Upper lobe of left lung (tissue), 6 donors: ENCODE measurements around the gene HYCC1. TPM values are rescaled to one million over a fixed set of nuclear protein-coding genes. Genes with fewer than 3 reads are reported as not detected.

ENCODE experiments used
- ATAC-seq, 2 donors: fragments of 200-7000 bp; cut with Tn5 transposase; one replicate each; pipeline ENCODE4 v1.9.1; 2022; ENCODE audit warnings: mild to moderate bottlenecking in 2 of 2, moderate library complexity in 2 of 2; ENCODE audit not compliant: low FRiP score in 2 of 2
- DNase-seq, 2 donors: peaks; one replicate each; pipeline ENCODE4 v3.0.0-alpha.2; 2019 to 2020
- H3K27ac ChIP-seq, 4 donors: fragments of 200-600 bp; sonication (generic); one replicate each; pipeline ENCODE4 v1.5.1; 2016 to 2019
- H3K27me3 ChIP-seq, 4 donors: fragments of 200-600 bp; sonication (generic); one replicate each; pipeline ENCODE4 v1.5.1; 2017 to 2019
- H3K36me3 ChIP-seq, 4 donors: fragments of 200-600 bp; sonication (generic); one replicate each; pipeline ENCODE4 v1.5.1; 2016 to 2019
- H3K4me1 ChIP-seq, 4 donors: fragments of 200-600 bp; sonication (generic); one replicate each; pipeline ENCODE4 v1.5.1; 2018 to 2019
- H3K4me3 ChIP-seq, 4 donors: fragments of 200-600 bp; sonication (generic); one replicate each; pipeline ENCODE4 v1.5.1; 2017 to 2019; ENCODE audit warnings: mild to moderate bottlenecking in 2 of 4, moderate library complexity in 1 of 4
- H3K9me3 ChIP-seq, 4 donors: fragments of 200-600 bp; sonication (generic); one replicate each; pipeline ENCODE4 v1.5.1; 2018 to 2019
- EP300 ChIP-seq, 4 donors: sonication (generic); formaldehyde crosslinking; IDR thresholded peaks; one replicate each; pipeline ENCODE4 v1.5.1; 2017; ENCODE audit warnings: antibody characterized with exemption in 4 of 4, control low read depth in 2 of 4
- POLR2A ChIP-seq, 4 donors: fragments of 450-650 bp; IDR thresholded peaks; one replicate each; pipeline ENCODE4 v1.5.1; 2016 to 2017; ENCODE audit warnings: antibody characterized with exemption in 4 of 4, mild to moderate bottlenecking in 2 of 4
- POLR2AphosphoS5 ChIP-seq, 2 donors: sonication (generic); formaldehyde crosslinking; IDR thresholded peaks; one replicate each; pipeline ENCODE4 v1.5.1; 2017; ENCODE audit warnings: antibody characterized with exemption in 2 of 2
- WGBS, 2 donors: methylation state at CpG; one replicate each; pipeline ENCODE4 v1.1.5; 2017 to 2018; 5-methylcytosine and 5-hydroxymethylcytosine counted together
- total RNA-seq, 6 donors: library from RNA; depleted of rRNA in 4 of 6; stranded (reverse); fragments of >200 nt in 4 of 6; gene quantifications; one replicate each; pipeline versions ENCODE4 v1.1.0 to v1.2.1, GENCODE V29; 2016 to 2021
- TF ChIP-seq, protein P1 (sequence below), 6 experiments: fragments of 450-650 bp in 4 of 6; fragments of 200-600 bp in 2 of 6; sonication (generic) in 2 of 6; IDR thresholded peaks; one replicate each; pipeline ENCODE4 v1.5.1; 2016 to 2019; ENCODE audit warnings: antibody characterized with exemption in 6 of 6
- donor health status: DM: no; HTN: no; CAD: no; lungs with moderate emphysema.
- donor health status: DM: no; HTN: yes; CAD: no; lungs with severe emphysema.

Gene HYCC1
- total RNA-seq, 6 donors from 2014 or later = 16.4 to 43.6 (median 38.8) TPM

DNA sequence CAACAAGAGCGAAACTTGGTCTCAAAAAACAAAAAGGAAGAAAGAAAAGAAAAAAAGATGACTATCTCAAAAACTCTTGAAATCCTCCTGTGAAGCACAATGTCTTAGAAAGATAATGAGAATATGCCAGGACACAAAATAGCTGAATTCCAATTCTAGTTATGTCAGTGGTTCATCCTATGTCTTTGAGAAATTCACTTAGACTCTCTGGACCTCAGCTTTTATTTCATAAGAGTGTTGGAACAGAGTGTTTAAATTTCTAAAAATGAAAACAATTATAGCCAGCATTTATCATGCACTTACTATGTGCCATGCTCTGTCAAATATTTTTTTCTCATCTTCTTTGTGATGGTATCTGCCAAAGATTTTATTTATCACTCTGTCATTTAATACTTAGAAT is 13.3 kb upstream of the HYCC1 start:
- Histone ChIP-seq H3K4me1 (peaks cover 0 to 2% (median 0%) of the 10 kb centered on the region in 4 donors), H3K27ac (no peak overlapping the region), H3K36me3 (no peaks in the 10 kb centered on the region), H3K9me3 (no peaks in the 10 kb centered on the region), H3K4me3 (no peak overlapping the region), H3K27me3 (no peaks in the 10 kb centered on the region)
- WGBS, 2 donors = 92 to 100% methylated on average over 1 of the region's 1 CpG
- DNase-seq (no peak), ATAC-seq (no peak)
- TF ChIP-seq POLR2AphosphoS5 (IDR thresholded peaks at IDR 0.05) (no peak), EP300 (IDR thresholded peaks at IDR 0.05) (no peak), POLR2A (IDR thresholded peaks at IDR 0.05) (no peak)
- TF ChIP-seq, protein P1, sequence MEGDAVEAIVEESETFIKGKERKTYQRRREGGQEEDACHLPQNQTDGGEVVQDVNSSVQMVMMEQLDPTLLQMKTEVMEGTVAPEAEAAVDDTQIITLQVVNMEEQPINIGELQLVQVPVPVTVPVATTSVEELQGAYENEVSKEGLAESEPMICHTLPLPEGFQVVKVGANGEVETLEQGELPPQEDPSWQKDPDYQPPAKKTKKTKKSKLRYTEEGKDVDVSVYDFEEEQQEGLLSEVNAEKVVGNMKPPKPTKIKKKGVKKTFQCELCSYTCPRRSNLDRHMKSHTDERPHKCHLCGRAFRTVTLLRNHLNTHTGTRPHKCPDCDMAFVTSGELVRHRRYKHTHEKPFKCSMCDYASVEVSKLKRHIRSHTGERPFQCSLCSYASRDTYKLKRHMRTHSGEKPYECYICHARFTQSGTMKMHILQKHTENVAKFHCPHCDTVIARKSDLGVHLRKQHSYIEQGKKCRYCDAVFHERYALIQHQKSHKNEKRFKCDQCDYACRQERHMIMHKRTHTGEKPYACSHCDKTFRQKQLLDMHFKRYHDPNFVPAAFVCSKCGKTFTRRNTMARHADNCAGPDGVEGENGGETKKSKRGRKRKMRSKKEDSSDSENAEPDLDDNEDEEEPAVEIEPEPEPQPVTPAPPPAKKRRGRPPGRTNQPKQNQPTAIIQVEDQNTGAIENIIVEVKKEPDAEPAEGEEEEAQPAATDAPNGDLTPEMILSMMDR (IDR thresholded peaks at IDR 0.05) = no peak

DNA sequence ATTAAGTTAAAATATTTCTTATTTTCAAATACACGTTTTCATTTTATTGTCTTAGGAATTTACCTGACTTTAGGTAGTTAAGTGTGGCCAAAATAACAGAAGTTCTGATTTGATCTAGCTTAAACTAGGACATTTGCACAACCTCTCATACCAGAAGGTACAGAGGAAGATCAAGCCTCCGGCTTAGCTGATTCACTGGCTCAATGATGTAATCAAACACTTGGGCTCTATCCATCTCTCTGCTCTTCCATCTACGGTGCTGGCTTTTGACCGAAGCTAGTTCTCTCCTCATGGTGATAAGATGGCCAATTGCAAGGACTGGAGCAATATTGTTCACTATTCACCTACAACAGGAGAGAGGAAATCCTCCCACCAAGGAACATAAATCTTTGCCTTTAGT is 12.2 kb upstream of the HYCC1 start:
- Histone ChIP-seq H3K27me3 (no peaks in the 10 kb centered on the region), H3K4me3 (no peak overlapping the region), H3K36me3 (no peaks in the 10 kb centered on the region), H3K9me3 (no peaks in the 10 kb centered on the region), H3K27ac (no peak overlapping the region), H3K4me1 (peaks cover 0 to 3% (median 0%) of the 10 kb centered on the region in 4 donors)
- ATAC-seq (peak in 1 of 2 donors; percentile 21), DNase-seq (no peak)
- TF ChIP-seq, protein P1 (IDR thresholded peaks at IDR 0.05) = no peak
- TF ChIP-seq POLR2A (IDR thresholded peaks at IDR 0.05) = no peak
- no peak for TF ChIP-seq POLR2AphosphoS5 (IDR thresholded peaks at IDR 0.05)
- no peak for TF ChIP-seq EP300 (IDR thresholded peaks at IDR 0.05)
- WGBS, 2 donors = 86 to 91% methylated on average over 4 of the region's 4 CpGs

DNA sequence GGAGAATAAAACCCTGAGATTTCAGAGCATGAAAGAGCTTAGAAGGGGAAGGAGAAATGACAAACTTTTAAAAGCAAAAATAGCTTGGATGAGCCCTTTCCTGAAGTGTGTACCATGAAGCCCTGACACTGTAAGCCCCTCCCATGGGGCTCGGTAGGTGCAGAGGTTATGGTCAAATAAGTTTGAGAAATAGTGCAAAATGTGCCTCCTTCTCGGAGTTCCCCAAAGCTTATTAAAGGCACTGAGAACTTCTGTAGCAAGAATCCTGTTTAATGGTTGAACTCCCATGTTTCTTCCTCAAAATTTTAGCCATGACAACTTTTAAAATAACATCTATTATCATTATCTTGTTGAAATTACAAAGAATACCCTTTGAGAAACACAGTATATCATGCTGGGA is 10.5 kb upstream of the HYCC1 start:
- ATAC-seq = no peak
- Histone ChIP-seq H3K4me1 (peaks cover 0 to 10% (median 2%) of the 10 kb centered on the region in 4 donors), H3K9me3 (no peaks in the 10 kb centered on the region), H3K4me3 (no peak overlapping the region), H3K27ac (no peak overlapping the region), H3K27me3 (no peaks in the 10 kb centered on the region), H3K36me3 (no peaks in the 10 kb centered on the region)
- DNase-seq = no peak
- WGBS, 2 donors = 77 to 82% methylated on average over 2 of the region's 2 CpGs
- TF ChIP-seq, protein P1 (IDR thresholded peaks at IDR 0.05) = no peak
- TF ChIP-seq POLR2AphosphoS5 (IDR thresholded peaks at IDR 0.05) = no peak
- no peak for TF ChIP-seq POLR2A (IDR thresholded peaks at IDR 0.05)
- no peak for TF ChIP-seq EP300 (IDR thresholded peaks at IDR 0.05)

DNA sequence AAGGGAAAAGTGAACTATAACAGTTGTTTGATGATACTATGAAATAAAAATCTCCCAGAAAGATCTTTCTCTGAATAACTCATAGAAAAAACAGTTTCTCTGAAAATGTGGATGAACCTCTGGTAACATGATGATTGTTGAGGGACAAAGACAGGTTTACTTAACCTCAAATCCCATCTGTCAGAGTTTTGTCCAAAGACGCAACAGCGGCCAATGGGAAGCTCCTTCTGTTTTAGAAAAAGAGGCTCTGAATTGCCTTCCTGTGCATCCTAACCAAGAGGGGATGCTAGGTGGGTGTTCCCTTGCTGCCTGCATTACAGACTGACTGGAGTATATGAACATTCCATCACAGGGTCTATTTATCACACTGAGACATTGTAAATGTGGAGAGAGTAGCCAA is 8.9 kb upstream of the HYCC1 start:
- DNase-seq (no peak), ATAC-seq (no peak)
- no peaks in the 10 kb centered on the region for H3K36me3 ChIP-seq
- 92 to 95% methylated on average over 2 of the region's 2 CpGs for WGBS, 2 donors
- no peak overlapping the region for H3K4me3 ChIP-seq
- H3K27ac ChIP-seq = peak overlapping the region in 3 of 4 donors; percentile 2 to 64 (median 43)
- H3K27me3 ChIP-seq = no peaks in the 10 kb centered on the region
- TF ChIP-seq, protein P1 (IDR thresholded peaks at IDR 0.05) = no peak
- no peak for TF ChIP-seq POLR2AphosphoS5 (IDR thresholded peaks at IDR 0.05)
- no peak for TF ChIP-seq EP300 (IDR thresholded peaks at IDR 0.05)
- TF ChIP-seq POLR2A (IDR thresholded peaks at IDR 0.05) = no peak
- H3K4me1 ChIP-seq = peaks cover 0 to 10% (median 2%) of the 10 kb centered on the region in 4 donors
- H3K9me3 ChIP-seq = no peaks in the 10 kb centered on the region

DNA sequence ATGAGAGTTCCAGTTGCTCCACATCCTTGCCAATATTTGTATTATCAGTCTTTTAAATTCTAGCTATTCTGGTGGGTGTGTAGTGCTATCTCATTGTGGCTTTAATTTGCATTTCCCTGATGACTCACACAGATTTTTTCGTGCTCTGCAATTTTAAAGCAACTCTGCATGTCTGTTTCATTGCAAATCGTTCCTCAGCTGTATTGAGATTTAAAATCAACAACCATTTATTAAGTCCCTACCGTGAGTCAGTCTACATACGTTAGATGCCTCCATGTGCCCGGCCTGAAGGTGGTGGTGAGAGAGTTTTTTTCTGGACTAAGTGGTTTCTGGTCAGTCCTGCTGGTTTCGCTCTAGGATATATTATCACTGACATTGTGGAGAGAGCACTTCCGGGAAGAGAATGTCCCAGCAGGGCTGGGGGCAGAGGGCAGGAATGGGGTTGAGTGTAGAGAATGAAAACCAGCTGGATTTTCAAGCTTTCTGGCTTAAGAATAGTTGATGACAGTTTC is 8.4 kb upstream of the HYCC1 start:
- ATAC-seq = peak in 1 of 2 donors; percentile 27
- peak overlapping the region in 2 of 4 donors; percentile 2 to 61 for H3K27ac ChIP-seq

More for the DNA sequence above, 8.4 kb upstream of the HYCC1 start:
- no peaks in the 10 kb centered on the region for H3K36me3 ChIP-seq
- no peaks in the 10 kb centered on the region for H3K27me3 ChIP-seq
- H3K9me3 ChIP-seq = no peaks in the 10 kb centered on the region
- WGBS, 2 donors = 61 to 69% methylated on average over 7 of the region's 7 CpGs
- TF ChIP-seq EP300 (IDR thresholded peaks at IDR 0.05) (peak in 2 of 4 donors; percentile 43 to 73), POLR2A (IDR thresholded peaks at IDR 0.05) (no peak), POLR2AphosphoS5 (IDR thresholded peaks at IDR 0.05) (peak; percentile 60 to 63)
- TF ChIP-seq, protein P1 (IDR thresholded peaks at IDR 0.05) = no peak
- no peak for DNase-seq
- peaks cover 0 to 10% (median 2%) of the 10 kb centered on the region in 4 donors for H3K4me1 ChIP-seq
- H3K4me3 ChIP-seq = no peak overlapping the region
